ENCODE measurements around the gene ZFAND3.

Gene ZFAND3

GRCh38 chr6:38016824-38017223 is 197.3 kb downstream of the ZFAND3 start:
- no peaks in the 10 kb centered on the region for H3K36me3 ChIP-seq (ENCODE audit: insufficient read depth, low read length)
- H3K9ac ChIP-seq (ENCODE audit: low read depth, low read length) = no peak overlapping the region
- H3K27ac ChIP-seq (ENCODE audit: low read depth, low read length) = no peak overlapping the region
- WGBS = no CpG with 5 or more reads among the region's 1 CpG
- no peaks in the 10 kb centered on the region for H3K4me1 ChIP-seq (ENCODE audit: insufficient read depth, low read length)
- no peak overlapping the region for H3K4me3 ChIP-seq (ENCODE audit: low read length)
- no peaks in the 10 kb centered on the region for H3K27me3 ChIP-seq (ENCODE audit: insufficient read depth, low read length)
- H3K9me3 ChIP-seq (ENCODE audit: insufficient read depth, low read depth, low read length) = peaks cover 1% of the 10 kb centered on the region; the same call in 1 of the 2 replicates

- Histone ChIP-seq H3K4me1 (ENCODE audit: insufficient read depth, low read length) (no peaks in the 10 kb centered on the region), H3K4me3 (ENCODE audit: low read length) (no peak overlapping the region), H3K27me3 (ENCODE audit: insufficient read depth, low read length) (no peaks in the 10 kb centered on the region), H3K36me3 (ENCODE audit: insufficient read depth, low read length) (no peaks in the 10 kb centered on the region), H3K9ac (ENCODE audit: low read depth, low read length) (no peak overlapping the region), H3K27ac (ENCODE audit: low read depth, low read length) (no peak overlapping the region), H3K9me3 (ENCODE audit: insufficient read depth, low read depth, low read length) (peaks cover under 1% of the 10 kb centered on the region; the same call in 1 of the 2 replicates)
- 87% methylated on average over 2 of the region's 2 CpGs for WGBS
Measured at GRCh38 chr6:38018755-38019165, 199.2 kb downstream of the ZFAND3 start.

- no peak overlapping the region for H3K9ac ChIP-seq (ENCODE audit: low read depth, low read length)
- H3K36me3 ChIP-seq (ENCODE audit: insufficient read depth, low read length) = peaks cover 3% of the 10 kb centered on the region; the same call in 1 of the 2 replicates
- no peaks in the 10 kb centered on the region for H3K27me3 ChIP-seq (ENCODE audit: insufficient read depth, low read length)
- H3K27ac ChIP-seq (ENCODE audit: low read depth, low read length) = no peak overlapping the region
- WGBS = 100% methylated on average over 2 of the region's 2 CpGs
- peaks cover 13% of the 10 kb centered on the region for H3K9me3 ChIP-seq (ENCODE audit: insufficient read depth, low read depth, low read length)
- no peak overlapping the region for H3K4me3 ChIP-seq (ENCODE audit: low read length)
- H3K4me1 ChIP-seq (ENCODE audit: insufficient read depth, low read length) = no peaks in the 10 kb centered on the region
Measured at GRCh38 chr6:38020593-38020992, 201.1 kb downstream of the ZFAND3 start.

- Histone ChIP-seq H3K9me3 (ENCODE audit: insufficient read depth, low read depth, low read length) (peaks cover 13% of the 10 kb centered on the region), H3K27me3 (ENCODE audit: insufficient read depth, low read length) (no peaks in the 10 kb centered on the region), H3K4me3 (ENCODE audit: low read length) (no peak overlapping the region), H3K4me1 (ENCODE audit: insufficient read depth, low read length) (no peaks in the 10 kb centered on the region), H3K36me3 (ENCODE audit: insufficient read depth, low read length) (peaks cover 3% of the 10 kb centered on the region; the same call in 1 of the 2 replicates), H3K9ac (ENCODE audit: low read depth, low read length) (no peak overlapping the region), H3K27ac (ENCODE audit: low read depth, low read length) (no peak overlapping the region)
- WGBS = 91% methylated on average over 2 of the region's 2 CpGs
Measured at GRCh38 chr6:38021029-38021428, 201.5 kb downstream of the ZFAND3 start.

GRCh38 chr6:38021571-38021970 is 202.0 kb downstream of the ZFAND3 start:
- H3K9me3 ChIP-seq (ENCODE audit: insufficient read depth, low read depth, low read length) = peaks cover 13% of the 10 kb centered on the region
- H3K4me3 ChIP-seq (ENCODE audit: low read length) = no peak overlapping the region
- no peaks in the 10 kb centered on the region for H3K27me3 ChIP-seq (ENCODE audit: insufficient read depth, low read length)
- peaks cover 3% of the 10 kb centered on the region; the same call in 1 of the 2 replicates for H3K36me3 ChIP-seq (ENCODE audit: insufficient read depth, low read length)
- no peaks in the 10 kb centered on the region for H3K4me1 ChIP-seq (ENCODE audit: insufficient read depth, low read length)
- no peak overlapping the region for H3K27ac ChIP-seq (ENCODE audit: low read depth, low read length)
- H3K9ac ChIP-seq (ENCODE audit: low read depth, low read length) = no peak overlapping the region
- no CpG with 5 or more reads among the region's 1 CpG for WGBS

- Histone ChIP-seq H3K27ac (ENCODE audit: low read depth, low read length) (no peak overlapping the region), H3K4me3 (ENCODE audit: low read length) (no peak overlapping the region), H3K36me3 (ENCODE audit: insufficient read depth, low read length) (peaks cover 3% of the 10 kb centered on the region; the same call in 1 of the 2 replicates), H3K9ac (ENCODE audit: low read depth, low read length) (no peak overlapping the region), H3K9me3 (ENCODE audit: insufficient read depth, low read depth, low read length) (peaks cover 13% of the 10 kb centered on the region), H3K27me3 (ENCODE audit: insufficient read depth, low read length) (no peaks in the 10 kb centered on the region), H3K4me1 (ENCODE audit: insufficient read depth, low read length) (peaks cover 7% of the 10 kb centered on the region)
- WGBS = no CpG with 5 or more reads among the region's 1 CpG
Measured at GRCh38 chr6:38022688-38023087, 203.2 kb downstream of the ZFAND3 start.

GRCh38 chr6:38024908-38025307 is 205.4 kb downstream of the ZFAND3 start:
- H3K36me3 ChIP-seq (ENCODE audit: insufficient read depth, low read length) = peaks cover 3% of the 10 kb centered on the region; the same call in 1 of the 2 replicates
- peaks cover 12% of the 10 kb centered on the region for H3K4me1 ChIP-seq (ENCODE audit: insufficient read depth, low read length)
- no peak overlapping the region for H3K4me3 ChIP-seq (ENCODE audit: low read length)
- no peaks in the 10 kb centered on the region for H3K27me3 ChIP-seq (ENCODE audit: insufficient read depth, low read length)
- no peak overlapping the region for H3K27ac ChIP-seq (ENCODE audit: low read depth, low read length)
- H3K9me3 ChIP-seq (ENCODE audit: insufficient read depth, low read depth, low read length) = peaks cover 13% of the 10 kb centered on the region
- H3K9ac ChIP-seq (ENCODE audit: low read depth, low read length) = no peak overlapping the region

- Histone ChIP-seq H3K4me3 (ENCODE audit: low read length) (no peak overlapping the region), H3K27me3 (ENCODE audit: insufficient read depth, low read length) (no peaks in the 10 kb centered on the region), H3K9ac (ENCODE audit: low read depth, low read length) (no peak overlapping the region), H3K36me3 (ENCODE audit: insufficient read depth, low read length) (peaks cover 3% of the 10 kb centered on the region; the same call in 1 of the 2 replicates), H3K27ac (ENCODE audit: low read depth, low read length) (no peak overlapping the region), H3K9me3 (ENCODE audit: insufficient read depth, low read depth, low read length) (peaks cover 13% of the 10 kb centered on the region), H3K4me1 (ENCODE audit: insufficient read depth, low read length) (peaks cover 13% of the 10 kb centered on the region)
Measured at GRCh38 chr6:38025451-38025850, 205.9 kb downstream of the ZFAND3 start.

- peaks cover 13% of the 10 kb centered on the region for H3K9me3 ChIP-seq (ENCODE audit: insufficient read depth, low read depth, low read length)
- H3K36me3 ChIP-seq (ENCODE audit: insufficient read depth, low read length) = peaks cover 3% of the 10 kb centered on the region; the same call in 1 of the 2 replicates
- no peak overlapping the region; the same call in 1 of the 2 replicates for H3K27ac ChIP-seq (ENCODE audit: low read depth, low read length)
- no peaks in the 10 kb centered on the region for H3K27me3 ChIP-seq (ENCODE audit: insufficient read depth, low read length)
- WGBS = 87% methylated on average over 2 of the region's 2 CpGs
- H3K9ac ChIP-seq (ENCODE audit: low read depth, low read length) = no peak overlapping the region
- peaks cover 21% of the 10 kb centered on the region for H3K4me1 ChIP-seq (ENCODE audit: insufficient read depth, low read length)
- no peak overlapping the region for H3K4me3 ChIP-seq (ENCODE audit: low read length)
Measured at GRCh38 chr6:38027685-38028373, 208.3 kb downstream of the ZFAND3 start.

GRCh38 chr6:38030380-38030779 is 210.9 kb downstream of the ZFAND3 start:
- no peak overlapping the region for H3K4me3 ChIP-seq (ENCODE audit: low read length)
- no peak overlapping the region for H3K9ac ChIP-seq (ENCODE audit: low read depth, low read length)
- no peak overlapping the region for H3K27ac ChIP-seq (ENCODE audit: low read depth, low read length)
- H3K27me3 ChIP-seq (ENCODE audit: insufficient read depth, low read length) = no peaks in the 10 kb centered on the region
- no peaks in the 10 kb centered on the region for H3K9me3 ChIP-seq (ENCODE audit: insufficient read depth, low read depth, low read length)
- H3K36me3 ChIP-seq (ENCODE audit: insufficient read depth, low read length) = no peaks in the 10 kb centered on the region
- peaks cover 34% of the 10 kb centered on the region for H3K4me1 ChIP-seq (ENCODE audit: insufficient read depth, low read length)

GRCh38 chr6:38032797-38033196 is 213.3 kb downstream of the ZFAND3 start:
- H3K9me3 ChIP-seq (ENCODE audit: insufficient read depth, low read depth, low read length) = no peaks in the 10 kb centered on the region
- H3K27ac ChIP-seq (ENCODE audit: low read depth, low read length) = no peak overlapping the region
- peaks cover 37% of the 10 kb centered on the region for H3K4me1 ChIP-seq (ENCODE audit: insufficient read depth, low read length)
- H3K4me3 ChIP-seq (ENCODE audit: low read length) = no peak overlapping the region
- no peaks in the 10 kb centered on the region for H3K36me3 ChIP-seq (ENCODE audit: insufficient read depth, low read length)
- WGBS = 89% methylated on average over 1 of the region's 1 CpG
- H3K27me3 ChIP-seq (ENCODE audit: insufficient read depth, low read length) = no peaks in the 10 kb centered on the region
- no peak overlapping the region for H3K9ac ChIP-seq (ENCODE audit: low read depth, low read length)
